HL-60 (cell line): Measurements from ENCODE around the gene TMEM221.

ENCODE experiments used
- CTCF ChIP-seq: IDR thresholded peaks from one replicate; pipeline ENCODE4 v1.5.1; 2011; ENCODE audit warnings: low read length, control low read depth, inconsistent platforms; ENCODE audit not compliant: insufficient read depth
- POLR2AphosphoS5 ChIP-seq: IDR thresholded peaks from 2 replicates; pipeline ENCODE4 v1.6.1; 2012; ENCODE audit warnings: low read depth
- REST ChIP-seq: IDR thresholded peaks from 2 replicates; pipeline ENCODE4 v1.6.1; 2012; ENCODE audit warnings: low read depth; ENCODE audit not compliant: insufficient replicate concordance

- TF ChIP-seq CTCF, result no peak
- no peak for TF ChIP-seq POLR2AphosphoS5
- TF ChIP-seq REST, result no peak
Observed at GRCh38 chr19:17489392-17490030, 41.0 kb upstream of the TMEM221 start.
